HG02571 (cell line): ENCODE measurements around the gene RBM3.

Experiments used
- ATAC-seq: cut with Tn5 transposase; IDR thresholded peaks from one replicate; pipeline ENCODE4 v1.9.1; 2021; ENCODE audit warnings: mild to moderate bottlenecking, moderate library complexity; ENCODE audit not compliant: unreplicated experiment

RBM3 gene

DNA sequence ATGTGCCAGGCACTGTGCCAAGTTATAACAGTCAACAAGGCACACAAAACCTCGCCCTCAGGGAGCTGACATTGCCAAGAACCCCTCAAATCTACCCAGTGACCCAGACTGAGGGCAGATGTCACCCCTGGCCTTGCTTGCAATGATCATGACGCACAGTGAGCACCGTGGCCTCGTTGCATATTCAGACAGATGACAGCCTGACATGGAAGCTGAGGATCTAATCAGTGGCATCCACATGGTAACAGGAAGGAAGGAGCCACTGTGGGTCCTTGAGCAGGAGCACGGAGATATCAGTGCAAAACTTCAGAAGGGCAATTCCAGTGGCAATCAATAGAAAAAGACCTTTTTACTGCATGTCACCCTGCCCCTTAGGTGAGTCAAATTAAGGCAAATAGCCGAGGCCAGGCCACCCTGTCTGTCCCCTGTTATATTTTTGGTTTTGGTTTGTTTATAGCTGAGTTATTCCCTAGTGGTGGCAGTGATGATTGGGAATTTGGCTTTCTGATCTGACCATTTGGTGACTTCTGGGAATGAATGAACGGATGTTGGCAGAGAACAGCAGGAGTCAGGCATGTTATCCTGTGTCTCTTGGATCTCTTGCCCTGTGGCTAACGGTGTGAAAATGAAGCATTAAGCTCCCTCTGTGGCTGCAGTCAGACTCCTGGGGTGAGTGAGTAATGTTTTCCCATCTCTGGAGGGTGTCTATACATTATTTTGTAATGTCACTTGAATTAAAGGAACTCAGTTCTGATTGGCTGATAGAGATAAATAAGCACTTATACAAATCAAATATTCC, 43.5 kb downstream of the RBM3 start:
- ATAC-seq, result no peak

DNA sequence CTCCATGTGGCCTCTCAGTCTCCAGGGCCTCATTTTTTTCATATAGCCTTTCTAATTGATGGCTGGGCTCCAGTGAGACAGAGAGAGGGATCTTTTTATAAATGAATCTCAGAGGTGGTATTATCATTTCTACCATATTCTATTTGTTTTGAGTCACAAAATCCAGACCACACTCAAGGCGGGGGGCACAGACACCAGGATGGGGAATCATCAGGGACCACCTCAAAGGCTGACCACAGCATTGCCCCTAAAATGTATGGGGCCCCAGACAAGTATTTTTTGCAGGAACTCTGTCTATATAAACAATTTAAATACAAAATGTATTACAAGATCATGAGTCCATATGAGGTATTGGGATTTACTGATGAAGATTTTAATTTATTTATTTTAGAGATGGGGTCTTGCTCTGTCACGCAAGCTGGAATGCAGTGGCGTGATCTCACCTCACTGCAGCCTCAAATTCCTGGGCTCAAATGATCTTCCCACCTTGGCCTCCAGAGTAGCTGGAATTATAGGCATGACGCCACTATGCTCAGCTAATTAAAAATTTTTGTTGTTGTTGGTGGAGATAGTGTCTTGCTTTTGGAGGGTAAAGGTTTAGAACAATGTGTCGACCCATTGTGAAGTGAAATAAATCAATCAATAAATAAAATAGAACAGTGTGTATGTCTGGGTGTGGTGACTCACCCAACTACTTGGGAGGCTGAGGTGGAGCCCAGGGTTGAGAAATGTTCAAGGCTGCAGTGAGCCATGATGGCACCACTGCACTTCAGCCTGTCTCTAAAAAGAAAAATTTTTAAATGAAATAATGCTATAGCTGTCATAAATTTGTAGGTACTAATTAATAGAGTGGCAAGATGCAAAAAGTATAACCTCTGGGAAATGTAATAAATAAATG, 52.4 kb downstream of the RBM3 start:
- no peak for ATAC-seq
